ENCODE measurements around the gene PHYH.
"Not testable (repeated sequence)": the region's sequence is repeated elsewhere in the genome, so short reads cannot be mapped to it uniquely, and the experiment has no call there.

Gene PHYH

GRCh38 chr10:13319166-13319565 lies 19.3 kb upstream of the PHYH start:
- ATAC-seq = no peak

DNA sequence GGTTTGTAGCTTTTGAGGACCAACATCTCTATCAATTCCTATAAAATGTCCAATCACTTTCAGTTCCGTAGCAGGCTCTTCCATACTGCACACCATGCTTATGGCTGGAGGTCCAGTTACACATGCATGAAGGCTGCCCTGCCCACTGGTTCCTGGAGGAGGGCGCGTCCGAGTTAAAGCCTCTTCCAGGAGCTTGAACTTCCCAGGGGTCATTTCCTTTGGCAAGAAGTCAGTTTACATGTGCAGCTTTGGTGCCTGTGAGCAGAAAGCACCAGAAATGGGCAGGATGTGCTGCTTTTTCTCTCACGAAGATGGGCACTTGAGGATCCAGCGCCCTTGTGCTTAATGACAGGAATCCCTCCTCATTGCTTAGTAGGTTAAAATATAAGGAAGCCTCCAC lies 17.6 kb upstream of the PHYH start:
- no peak for ATAC-seq

- no peak for ATAC-seq
These were observed 16.9 kb upstream of the PHYH start for GRCh38 chr10:13316635-13317311.

DNA sequence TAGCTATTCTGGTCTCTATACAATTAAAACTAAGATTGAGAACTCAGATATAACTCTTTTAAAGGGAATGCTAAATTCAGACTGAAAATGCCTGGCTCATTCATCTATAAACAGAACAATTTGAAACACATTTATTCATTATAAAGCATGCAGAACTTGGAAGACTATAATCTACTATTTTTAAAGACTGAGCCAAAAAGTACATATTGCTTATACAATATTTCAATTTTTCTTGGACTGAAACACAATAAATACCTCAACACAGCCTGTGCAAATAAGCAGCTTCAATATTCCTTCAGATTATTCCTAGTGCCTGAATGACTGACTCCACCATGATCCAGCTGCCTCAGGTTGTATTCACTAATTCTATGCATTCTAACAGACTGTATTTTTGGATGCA lies 15.5 kb upstream of the PHYH start:
- ATAC-seq = no peak

- no peak for ATAC-seq
These were observed 11.3 kb upstream of the PHYH start for GRCh38 chr10:13311177-13311575.

DNA sequence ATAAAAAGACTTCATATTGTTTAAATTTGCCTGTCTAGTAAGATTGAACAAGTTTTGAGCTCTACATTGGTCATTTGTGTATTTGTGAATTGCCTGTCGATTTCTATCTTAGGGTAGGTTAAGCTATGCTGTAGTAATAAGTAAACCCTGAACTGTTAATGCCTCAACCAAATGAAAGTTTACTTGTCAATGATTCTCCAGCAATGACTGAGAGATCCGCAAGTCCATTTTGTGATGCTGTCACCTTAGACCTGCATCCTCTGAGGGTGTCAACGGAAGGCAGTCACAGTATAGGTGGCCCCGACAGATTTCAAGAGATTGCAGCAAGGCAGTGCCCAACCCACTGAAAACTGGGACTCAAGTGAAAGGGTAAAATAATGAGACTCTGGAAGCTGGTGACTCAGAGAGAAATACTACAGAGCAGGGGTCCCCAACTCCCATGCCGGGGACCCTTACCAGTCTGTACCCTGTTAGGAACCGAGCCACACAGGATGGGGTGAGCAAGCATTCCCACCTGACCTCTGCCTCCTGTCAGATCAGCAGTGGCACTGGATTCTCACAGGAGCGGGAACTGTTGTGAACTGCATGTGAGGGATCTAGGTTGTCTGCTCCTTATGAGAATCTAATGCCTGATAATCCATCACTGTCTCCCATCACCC lies 10.8 kb upstream of the PHYH start:
- ATAC-seq = no peak

DNA sequence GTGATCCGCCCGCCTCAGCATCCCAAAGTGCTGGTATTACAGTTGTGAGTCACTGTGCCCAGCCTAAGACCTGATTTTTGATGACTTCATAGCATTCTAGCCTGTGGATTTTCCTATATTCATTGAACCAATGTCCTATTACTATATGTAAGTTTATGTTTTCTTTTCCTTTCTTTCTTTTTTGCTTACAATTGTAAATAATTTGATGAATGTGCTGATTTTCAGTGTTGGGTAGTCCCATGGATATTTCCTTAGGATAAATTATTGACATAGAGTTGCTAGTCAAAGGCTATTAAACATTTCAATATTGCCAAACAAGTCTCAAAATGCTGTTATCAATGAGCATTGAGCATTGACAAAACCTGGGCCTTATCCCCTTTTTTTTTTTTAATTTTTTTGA lies 9.9 kb upstream of the PHYH start:
- no peak for ATAC-seq

DNA sequence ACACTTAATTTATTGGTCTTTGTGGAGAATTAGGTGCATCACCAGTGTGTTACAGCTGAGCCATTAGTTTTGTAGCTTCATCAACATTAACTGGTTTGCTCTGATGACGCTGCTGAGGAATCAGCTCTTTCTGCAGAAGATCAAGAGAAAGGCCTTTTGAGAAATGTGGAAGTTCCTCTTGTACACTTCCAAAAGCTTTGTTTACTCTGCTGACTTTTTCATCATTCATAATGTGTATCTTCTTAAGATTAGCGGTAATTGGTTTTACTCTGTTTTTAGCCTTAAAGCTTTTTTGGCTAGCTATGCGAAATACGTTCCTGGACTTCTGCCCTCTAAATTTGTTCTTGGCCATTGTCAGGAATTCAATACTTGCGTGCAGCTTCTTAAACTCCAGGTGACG lies 8.2 kb upstream of the PHYH start:
- ATAC-seq = no peak

DNA sequence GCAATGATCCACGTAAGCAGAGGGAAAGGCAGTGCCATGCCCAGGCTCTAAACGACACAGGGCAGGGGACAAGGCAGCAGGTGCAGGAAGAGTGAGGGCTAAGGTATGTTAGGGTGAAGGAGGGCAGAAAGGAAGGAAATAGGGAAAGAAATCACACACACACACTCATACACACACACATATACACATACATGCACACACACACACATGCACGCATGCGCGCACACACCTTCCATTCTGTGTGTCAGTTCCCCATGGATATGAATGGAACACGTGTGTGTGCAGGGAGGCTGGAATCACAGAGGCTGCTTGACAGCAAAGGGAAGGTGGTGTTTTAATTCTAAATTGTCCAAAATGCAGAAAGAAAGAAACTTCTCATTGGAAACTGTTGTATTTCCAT lies 6.2 kb upstream of the PHYH start:
- ATAC-seq = no peak

GRCh38 chr10:13302821-13303555 lies 3.1 kb upstream of the PHYH start:
- no peak for ATAC-seq

DNA sequence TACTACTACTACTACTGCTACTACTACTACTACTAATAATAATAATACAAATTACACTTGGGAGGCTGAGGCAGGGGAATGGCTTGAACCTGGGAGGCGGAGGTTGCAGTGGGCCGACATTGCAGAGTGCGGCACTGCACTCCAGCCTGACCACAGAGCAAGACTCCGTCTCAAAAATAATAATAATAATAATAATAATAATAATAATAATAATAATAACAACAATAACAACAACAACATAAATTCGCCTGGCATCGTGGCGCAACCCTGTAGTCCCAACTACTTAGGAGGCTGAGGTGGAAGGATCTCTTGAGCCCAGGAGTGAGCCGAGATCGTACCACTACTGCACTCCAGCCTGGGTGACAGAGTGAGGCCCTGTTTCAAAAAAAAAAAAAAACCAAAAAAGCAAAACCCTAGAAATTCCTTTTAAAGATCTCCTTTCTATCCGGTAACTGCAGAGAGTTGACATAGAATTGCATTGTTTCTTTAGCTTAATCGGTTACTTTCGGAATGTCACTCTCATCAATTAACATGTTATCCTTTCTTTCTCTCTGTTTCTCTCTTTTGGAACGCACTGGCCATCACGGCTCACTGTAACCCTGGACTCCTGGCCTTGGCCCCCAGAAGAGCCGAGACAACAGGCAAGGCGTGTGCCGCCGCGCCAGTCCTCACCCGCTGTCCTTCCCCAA lies 972 bp downstream of the PHYH start:
- no peak for ATAC-seq

DNA sequence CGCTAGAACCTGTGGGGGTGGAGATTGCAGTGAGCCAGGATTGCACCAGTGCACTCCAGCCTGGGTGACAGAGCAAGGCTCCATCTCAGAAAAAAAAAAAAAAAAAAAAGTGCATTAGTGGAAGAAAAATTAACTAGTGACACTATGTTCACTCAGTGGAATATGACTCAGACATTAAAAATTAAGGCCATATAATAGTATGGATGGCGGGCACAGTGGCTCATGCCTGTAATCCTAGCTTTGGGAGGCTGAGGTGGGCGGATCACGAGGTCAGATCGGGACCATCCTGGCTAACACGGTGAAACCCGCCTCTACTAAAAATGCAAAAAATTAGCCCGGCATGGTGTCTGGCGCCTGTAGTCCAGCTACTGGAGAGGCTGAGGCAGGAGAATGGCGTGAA lies 3.4 kb downstream of the PHYH start:
- ATAC-seq = no peak

DNA sequence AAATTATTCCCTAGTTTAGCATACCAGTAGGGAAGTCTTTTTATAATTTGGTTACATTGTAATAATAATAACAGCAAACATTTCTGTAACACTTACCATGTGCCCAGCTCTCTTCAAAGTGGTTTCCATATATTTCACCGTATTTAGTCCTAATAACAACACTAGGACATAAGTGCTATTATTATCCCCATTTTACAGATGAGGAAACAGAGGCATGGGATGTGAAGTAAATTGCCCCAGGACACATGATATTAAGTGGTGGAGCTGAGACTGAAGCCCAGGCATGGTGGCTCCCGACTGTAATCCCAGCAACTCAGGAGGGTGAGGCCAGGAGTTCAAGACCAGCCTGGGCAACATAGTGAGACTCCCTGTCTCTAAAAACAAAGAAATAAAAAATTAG lies 5.1 kb downstream of the PHYH start:
- ATAC-seq = no peak

GRCh38 chr10:13291821-13292773 lies 7.8 kb downstream of the PHYH start:
- no peak for ATAC-seq

GRCh38 chr10:13291061-13291460 lies 8.8 kb downstream of the PHYH start:
- ATAC-seq = no peak

DNA sequence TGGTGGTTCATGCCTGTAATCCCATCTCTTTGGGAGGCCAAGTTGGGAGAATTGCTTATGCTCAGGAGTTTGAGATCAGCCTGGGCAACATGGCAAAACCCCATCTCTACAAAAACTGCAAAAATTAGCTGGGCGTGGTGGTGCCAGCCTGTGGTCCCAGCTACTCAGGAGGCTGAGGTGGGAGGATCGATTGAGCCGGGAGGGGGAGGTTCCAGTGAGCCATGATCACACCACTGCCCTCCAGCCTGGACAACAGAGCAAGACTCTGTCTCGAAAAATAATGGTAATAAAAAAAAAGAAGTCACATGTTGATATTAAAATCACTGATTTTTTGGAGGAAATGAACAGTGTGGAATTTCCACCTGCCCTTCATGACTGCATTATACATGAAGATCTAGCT lies 15.8 kb downstream of the PHYH start:
- no peak for ATAC-seq

- not testable (repeated sequence) for ATAC-seq
These were observed 17.5 kb downstream of the PHYH start for GRCh38 chr10:13282348-13282747.

DNA sequence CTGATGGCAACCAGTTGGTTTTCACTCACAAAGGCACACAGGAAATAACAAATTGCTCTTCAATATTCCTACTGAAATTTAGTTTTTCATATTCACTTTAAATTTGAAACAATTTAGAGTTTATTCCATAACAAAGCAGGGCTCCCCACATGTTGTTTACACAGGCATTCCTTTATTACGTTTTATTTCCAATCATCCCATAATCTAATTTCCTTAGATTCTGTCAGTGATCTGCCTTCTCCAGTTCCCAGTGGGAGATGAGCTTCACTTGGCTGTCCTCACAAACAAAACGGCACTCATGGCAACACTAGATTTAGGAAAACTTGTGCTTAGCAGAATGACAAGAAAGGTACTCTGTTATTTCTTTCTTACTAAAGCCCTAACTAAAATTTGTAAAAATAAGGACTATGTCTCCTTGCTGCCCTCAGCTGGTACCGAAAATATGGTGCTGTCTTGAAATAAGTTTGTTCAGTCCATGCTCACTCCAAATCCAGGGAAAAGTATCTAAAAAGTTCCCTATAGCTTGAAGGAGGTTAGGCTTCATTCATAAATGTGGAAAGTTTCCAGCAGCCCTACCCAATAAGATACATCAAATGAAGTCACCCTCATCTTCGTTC lies 23.0 kb downstream of the PHYH start:
- ATAC-seq = no peak

- ATAC-seq = not testable (repeated sequence)
These were observed 23.7 kb downstream of the PHYH start for GRCh38 chr10:13276146-13276545.

- no peak for ATAC-seq
These were observed 27.7 kb downstream of the PHYH start for GRCh38 chr10:13272164-13272571.

DNA sequence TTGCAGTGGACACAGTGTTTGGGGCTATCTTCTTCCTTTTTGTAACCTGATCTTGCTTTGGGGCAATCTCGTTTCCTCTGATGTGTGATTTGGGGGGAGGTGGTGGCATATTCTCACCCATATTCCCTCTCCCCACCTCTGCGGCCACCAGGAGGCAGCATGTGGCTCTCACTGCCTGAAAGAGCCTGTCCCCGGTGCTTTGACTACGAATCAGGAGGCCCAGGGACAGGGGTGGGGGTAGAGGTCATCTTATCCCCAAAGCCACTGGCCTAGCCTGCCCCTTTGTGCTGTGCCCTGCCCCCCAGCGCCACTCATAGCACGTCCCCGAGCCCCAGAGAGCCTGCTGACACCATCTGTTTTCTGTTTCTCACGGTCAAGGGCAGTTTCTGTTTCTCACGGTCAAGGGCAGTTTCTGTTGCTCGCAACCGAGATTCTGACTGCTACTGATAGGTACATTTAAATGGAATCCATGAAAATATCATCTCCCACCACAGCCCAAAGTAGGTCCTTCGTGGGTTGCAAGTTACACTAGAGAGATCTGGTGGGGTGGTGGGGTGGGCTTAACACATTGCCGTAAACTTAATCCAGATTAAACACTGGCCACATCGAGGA lies 28.2 kb downstream of the PHYH start:
- ATAC-seq = no peak

Measured in activated CD4-positive, CD25-positive, alpha-beta regulatory T cell treated with anti-CD3 and anti-CD28 coated beads, Interleukin-2, amount 50 U/mL, for 24 hours (primary cell).